ENCODE data around the gene COTL1. TPM values are rescaled to one million over a fixed set of nuclear protein-coding genes. Genes with fewer than 3 reads are reported as not detected.

COTL1 gene
- total and polyA plus RNA-seq, 2 donors from 2014 or later: 122 to 136 TPM

- Histone ChIP-seq H3K36me3 (ENCODE audit: control insufficient read depth in 2 of 3, insufficient read depth in 3 of 3, low read length in 3 of 3) (peaks cover 0 to 16% (median 5%) of the 10 kb centered on the region in 3 donors), H3K27ac (ENCODE audit: low read depth in 2 of 2, low read length in 2 of 2) (peak overlapping the region; percentile 81 to 85)
- FAIRE-seq: no peak
These were observed 31.6 kb upstream of the COTL1 start for GRCh38 chr16:84649511-84649861.

GRCh38 chr16:84648595-84649510 lies 31.0 kb upstream of the COTL1 start:
- H3K27me3 ChIP-seq (ENCODE audit: control insufficient read depth, insufficient read depth, low read length): no peaks in the 10 kb centered on the region
- no peak for TF ChIP-seq CTCF (IDR thresholded peaks at IDR 0.05; ENCODE audit: borderline replicate concordance, extremely low read depth, insufficient read depth)
- peaks cover 0 to 12% (median 6%) of the 10 kb centered on the region in 3 donors for H3K4me1 ChIP-seq (ENCODE audit: control insufficient read depth in 2 of 3, insufficient read depth in 2 of 3, low read depth in 1 of 3, low read length in 3 of 3)
- intact Hi-C loops (cut with DNase I): no loop called here
- FAIRE-seq (no peak), DNase-seq (peak; percentile 41 to 88 (median 60))
- peak overlapping the region; percentile 33 to 83 (median 77) for H3K4me3 ChIP-seq (ENCODE audit: low read length in 3 of 3)
- H3K27ac ChIP-seq (ENCODE audit: low read depth in 2 of 2, low read length in 2 of 2): peak overlapping the region; percentile 81 to 85
- H3K9ac ChIP-seq (ENCODE audit: low read length in 3 of 3): peak overlapping the region in 2 of 3 donors; percentile 82 to 94
- peaks cover 0 to 16% (median 5%) of the 10 kb centered on the region in 3 donors for H3K36me3 ChIP-seq (ENCODE audit: control insufficient read depth in 2 of 3, insufficient read depth in 3 of 3, low read length in 3 of 3)
- H3K9me3 ChIP-seq (ENCODE audit: control insufficient read depth in 2 of 3, insufficient read depth in 1 of 3, low read length in 3 of 3): no peaks in the 10 kb centered on the region

More at GRCh38 chr16:84649511-84649861, 31.6 kb upstream of the COTL1 start:
- intact Hi-C loops (cut with DNase I): no loop called here
- no peak for DNase-seq
- Histone ChIP-seq H3K27me3 (ENCODE audit: control insufficient read depth, insufficient read depth, low read length) (no peaks in the 10 kb centered on the region), H3K4me1 (ENCODE audit: control insufficient read depth in 2 of 3, insufficient read depth in 2 of 3, low read depth in 1 of 3, low read length in 3 of 3) (peaks cover 0 to 12% (median 6%) of the 10 kb centered on the region in 3 donors), H3K9me3 (ENCODE audit: control insufficient read depth in 2 of 3, insufficient read depth in 1 of 3, low read length in 3 of 3) (no peaks in the 10 kb centered on the region), H3K9ac (ENCODE audit: low read length in 3 of 3) (peak overlapping the region in 1 of 3 donors; percentile 94), H3K4me3 (ENCODE audit: low read length in 3 of 3) (peak overlapping the region; percentile 33 to 83 (median 77))
- no peak for TF ChIP-seq CTCF (IDR thresholded peaks at IDR 0.05; ENCODE audit: borderline replicate concordance, extremely low read depth, insufficient read depth)

GRCh38 chr16:84647828-84648594 lies 30.1 kb upstream of the COTL1 start, which contains the start of gene KLHL36:
Gene KLHL36 (plus strand): TSS chr16:84648511. CDS start chr16:84650868, 2,357 bp downstream.
- Histone ChIP-seq H3K36me3 (ENCODE audit: control insufficient read depth in 2 of 3, insufficient read depth in 3 of 3, low read length in 3 of 3) (peaks cover 0 to 13% (median 3%) of the 10 kb centered on the region in 3 donors), H3K27me3 (ENCODE audit: control insufficient read depth, insufficient read depth, low read length) (no peaks in the 10 kb centered on the region), H3K4me1 (ENCODE audit: control insufficient read depth in 2 of 3, insufficient read depth in 2 of 3, low read depth in 1 of 3, low read length in 3 of 3) (peaks cover 0 to 14% (median 6%) of the 10 kb centered on the region in 3 donors), H3K27ac (ENCODE audit: low read depth in 2 of 2, low read length in 2 of 2) (peak within 1 kb of the TSS; percentile 81 to 85), H3K9ac (ENCODE audit: low read length in 3 of 3) (peak within 1 kb of the TSS in 2 of 3 donors; percentile 82 to 94), H3K4me3 (ENCODE audit: low read length in 3 of 3) (peak within 1 kb of the TSS; percentile 37 to 83 (median 77)), H3K9me3 (ENCODE audit: control insufficient read depth in 2 of 3, insufficient read depth in 1 of 3, low read length in 3 of 3) (no peaks in the 10 kb centered on the region)
- no peak for FAIRE-seq
- intact Hi-C loops (cut with DNase I): no loop called here
- peak; percentile 43 to 89 (median 71) for DNase-seq
- TF ChIP-seq CTCF (IDR thresholded peaks at IDR 0.05; ENCODE audit: borderline replicate concordance, extremely low read depth, insufficient read depth): no peak

Data from kidney (tissue), 14 donors.